Tibial nerve (tissue), 3 donors: ENCODE results near the gene PDIA5.

Source experiments
- CTCF ChIP-seq, 5 experiments: fragments of 200-600 bp in 3 of 5; fragments of 450-650 bp in 2 of 5; sonication (generic) in 3 of 5; IDR thresholded peaks; one replicate each; pipeline ENCODE4 v1.5.1; 2016 to 2019; ENCODE audit warnings: antibody characterized with exemption in 5 of 5, mild to moderate bottlenecking in 3 of 5, moderate library complexity in 2 of 5
- POLR2A ChIP-seq, 2 donors: fragments of 450-650 bp; IDR thresholded peaks; one replicate each; pipeline ENCODE4 v1.6.1; 2017; ENCODE audit warnings: antibody characterized with exemption in 2 of 2, mild to moderate bottlenecking in 2 of 2, moderate library complexity in 2 of 2

- no peak for TF ChIP-seq POLR2A (IDR thresholded peaks at IDR 0.05)
- no peak for TF ChIP-seq CTCF (IDR thresholded peaks at IDR 0.05)
Measured at GRCh38 chr3:123158330-123158729, 91.5 kb downstream of the PDIA5 start.
